Activated effector memory CD4-positive, alpha-beta T cell treated with Interleukin-2 at 50 U/mL for 16 hours (primary cell): Measurements from ENCODE around the gene UNC5C.

ENCODE experiments used
- DNase-seq: peaks from one replicate; pipeline ENCODE4 v3.0.0-alpha.2; 2020

Gene UNC5C

DNA sequence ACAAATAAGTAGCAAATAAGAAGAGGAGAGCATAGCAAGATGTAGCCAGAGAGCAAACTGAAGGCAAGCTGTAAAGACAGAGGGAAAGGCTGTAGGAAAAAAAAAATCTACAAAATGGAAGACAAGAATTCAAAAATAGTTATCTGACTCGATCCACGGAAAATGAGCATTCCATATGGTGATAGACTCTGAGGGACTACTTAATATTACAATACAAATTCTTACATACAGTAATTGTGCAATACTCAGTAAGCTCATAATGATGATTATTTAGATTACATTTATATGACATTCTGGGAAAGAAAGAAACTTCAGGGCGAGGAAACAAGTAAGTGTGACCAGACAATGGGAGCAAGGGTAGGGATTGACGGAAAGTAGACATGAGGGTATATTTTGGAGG is 102.6 kb downstream of the UNC5C start:
- DNase-seq = no peak

DNA sequence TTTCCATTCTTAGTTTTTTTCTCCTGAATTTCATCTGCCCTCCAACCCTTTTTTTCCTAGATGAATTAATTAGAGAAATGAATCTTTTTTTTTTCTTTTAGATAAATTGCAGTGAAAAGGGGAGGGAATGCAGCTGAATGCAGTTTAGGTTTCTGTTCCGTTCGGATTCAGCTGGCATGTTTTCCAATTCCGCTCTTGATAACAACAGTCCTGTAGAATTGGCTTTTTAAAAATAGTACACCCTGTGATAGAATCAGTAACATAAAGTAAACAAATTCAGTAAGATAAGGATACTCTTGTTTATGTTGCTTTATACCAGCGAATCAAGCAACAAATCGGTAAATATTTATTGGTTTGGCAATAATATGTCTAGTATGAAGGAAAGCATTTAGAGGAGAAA is 103.5 kb downstream of the UNC5C start:
- DNase-seq = no peak

DNA sequence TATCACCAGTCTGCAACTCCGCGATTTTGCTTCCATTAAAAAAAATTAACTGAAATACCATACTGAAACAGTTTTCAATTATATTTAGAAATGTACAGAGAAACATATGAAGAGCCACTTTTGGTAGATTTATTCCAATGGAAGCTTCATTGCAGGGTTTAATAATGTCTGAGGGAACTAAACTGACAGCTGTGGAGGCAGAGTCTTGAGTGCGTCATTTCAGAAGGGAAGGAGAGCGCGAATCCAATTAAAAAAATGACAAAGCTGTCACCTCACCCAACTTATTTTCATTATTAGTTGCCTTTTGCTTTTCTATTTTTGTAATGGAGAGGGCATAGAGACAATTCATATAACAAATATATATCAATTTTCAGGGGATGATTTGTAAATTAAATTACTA is 104.0 kb downstream of the UNC5C start:
- no peak for DNase-seq

DNA sequence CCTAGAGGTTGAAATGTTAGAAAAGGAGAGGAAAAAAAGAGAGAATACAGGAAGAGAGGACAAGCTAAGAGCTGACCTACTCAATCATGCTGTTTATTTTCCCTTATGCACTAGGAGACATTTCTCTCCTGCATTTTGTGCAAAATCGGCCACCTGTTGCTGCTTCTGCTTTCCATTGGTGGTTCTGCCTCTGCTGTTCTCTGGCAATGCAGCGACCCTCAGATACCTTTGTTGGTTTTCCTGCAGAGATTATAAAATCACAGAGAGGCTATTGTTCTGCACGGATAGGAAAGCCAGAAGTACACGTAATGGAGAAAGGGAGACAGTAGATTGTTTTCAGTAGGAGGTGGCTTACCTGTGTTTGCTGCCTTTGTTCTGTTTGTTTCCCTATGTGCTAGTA is 108.9 kb downstream of the UNC5C start:
- DNase-seq = no peak

DNA sequence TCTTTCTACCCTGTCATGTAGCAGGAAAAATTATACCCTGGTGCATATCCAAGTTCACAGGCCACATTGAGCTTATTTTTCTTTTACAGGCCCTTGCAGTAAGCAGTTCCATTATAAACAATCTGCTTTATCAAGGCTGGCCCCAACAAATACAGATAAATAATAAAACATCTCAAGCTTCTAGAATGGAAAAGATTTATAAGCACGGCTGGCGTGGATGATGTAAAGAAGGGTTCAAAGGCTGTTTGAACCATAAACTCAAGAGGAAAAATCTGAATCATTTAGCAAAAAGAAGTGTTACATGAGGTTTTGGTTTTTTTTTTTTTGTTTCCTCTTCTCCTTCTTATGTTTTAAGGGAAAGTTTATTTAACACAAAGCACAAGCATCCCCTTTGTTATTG is 109.7 kb downstream of the UNC5C start:
- DNase-seq = no peak

DNA sequence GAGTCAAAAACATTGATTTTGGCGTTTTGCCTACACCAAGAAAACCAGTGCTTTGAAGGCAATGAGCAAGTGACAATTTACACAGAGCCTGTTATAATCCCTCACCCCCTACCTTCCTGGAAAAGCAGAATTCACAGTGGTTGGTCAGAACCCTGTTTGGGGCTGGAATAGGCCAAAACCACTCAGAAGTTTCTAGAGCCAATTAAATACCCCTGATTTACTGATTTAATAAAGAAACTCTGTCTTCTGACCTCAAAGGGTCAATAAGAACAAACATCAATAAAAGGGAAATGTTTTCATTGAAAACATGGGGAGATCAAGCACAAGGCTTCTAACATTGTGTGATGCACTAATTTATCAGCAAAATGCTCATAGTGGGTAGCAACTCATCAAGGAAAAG is 116.3 kb downstream of the UNC5C start:
- no peak for DNase-seq

DNA sequence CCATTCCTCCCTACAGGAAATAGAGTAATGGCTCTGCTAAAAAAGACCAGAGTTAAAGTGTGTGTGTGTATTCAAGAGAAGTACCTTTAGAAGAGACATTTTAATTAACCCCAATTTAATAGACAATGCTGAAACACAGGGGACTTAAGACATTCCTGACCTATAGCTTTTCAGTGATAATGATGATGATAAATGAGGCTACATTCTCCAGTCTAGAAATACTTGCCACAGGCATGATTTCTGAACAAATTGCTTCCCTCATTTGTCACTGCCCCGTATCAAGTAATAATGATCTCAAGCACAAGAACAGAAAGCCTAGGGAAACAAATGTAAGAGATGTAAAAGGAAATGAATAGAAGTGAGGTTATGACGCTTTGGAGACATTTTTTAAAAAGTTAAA is 117.1 kb downstream of the UNC5C start:
- DNase-seq = no peak

DNA sequence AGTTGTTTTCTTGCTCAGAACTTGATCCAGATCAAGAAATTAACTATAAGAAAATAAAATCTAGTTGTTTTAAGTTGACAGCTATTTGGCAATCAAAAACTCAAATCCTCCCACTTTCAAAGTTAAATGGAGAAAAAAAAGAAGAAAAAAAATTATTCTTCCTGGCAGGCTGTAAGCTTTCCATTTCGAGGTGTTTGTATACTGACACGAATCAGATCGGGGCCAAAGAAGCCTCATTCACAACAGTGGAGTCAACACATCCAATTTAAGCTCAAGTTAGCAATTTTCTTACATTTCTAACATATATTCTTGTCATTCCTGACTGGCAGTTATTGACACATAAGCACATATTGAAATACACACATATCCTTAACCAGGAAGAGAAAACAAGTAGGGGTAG is 119.4 kb downstream of the UNC5C start:
- DNase-seq = no peak

DNA sequence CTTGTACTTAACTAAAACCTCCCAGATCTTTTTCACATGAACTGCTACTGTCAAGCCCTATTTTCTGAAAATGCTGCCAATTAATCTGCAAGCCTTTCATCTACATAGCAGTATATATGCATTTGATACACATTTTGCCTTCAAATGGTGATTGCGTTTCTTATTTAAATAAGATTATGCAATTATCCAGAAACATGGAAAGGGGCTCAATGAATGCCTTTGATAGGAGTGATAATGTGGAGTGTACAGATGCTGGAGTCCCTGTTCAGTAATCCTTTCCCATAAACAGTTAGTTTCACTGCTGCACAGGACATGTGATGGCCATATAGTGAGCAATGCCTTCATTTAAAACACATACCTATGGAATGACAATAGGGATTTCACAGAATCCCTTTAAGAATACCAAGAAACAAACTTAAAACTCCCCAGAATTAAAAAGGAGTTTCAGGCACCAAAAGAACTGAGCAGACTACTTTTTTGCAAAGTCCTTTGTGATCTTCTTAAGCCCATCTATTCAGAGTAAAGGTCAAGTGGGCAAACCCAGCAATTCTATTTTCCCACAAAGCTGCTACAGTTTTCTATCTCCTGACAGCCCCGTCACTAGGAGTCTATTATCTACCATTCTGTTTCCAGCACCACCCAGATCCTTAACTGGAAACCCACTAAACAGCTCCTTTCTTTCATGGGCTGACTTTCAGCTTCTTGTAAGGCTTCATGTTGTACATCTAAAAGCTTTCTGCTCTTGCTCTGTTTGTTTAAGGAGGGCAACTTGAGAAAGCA is 120.3 kb downstream of the UNC5C start:
- DNase-seq = no peak

DNA sequence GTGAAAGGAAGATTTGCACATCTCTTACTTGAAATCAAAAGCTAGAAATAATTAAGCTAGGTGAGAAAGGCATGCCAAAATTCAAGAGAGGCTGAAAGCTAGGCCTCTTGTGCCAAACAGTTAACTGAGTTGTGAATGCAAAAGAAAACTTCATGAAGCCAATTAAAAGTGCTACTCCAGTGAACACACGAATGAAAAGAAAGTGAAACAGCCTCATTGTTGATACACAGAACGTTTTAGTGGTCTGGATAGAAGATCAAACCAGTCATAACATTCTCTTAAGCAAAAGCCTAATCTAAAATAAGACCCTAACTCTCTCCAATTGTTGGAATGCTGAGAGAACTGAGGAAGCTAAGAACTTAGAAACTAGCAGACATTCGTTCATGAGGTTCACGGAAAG is 122.3 kb downstream of the UNC5C start:
- DNase-seq = no peak

DNA sequence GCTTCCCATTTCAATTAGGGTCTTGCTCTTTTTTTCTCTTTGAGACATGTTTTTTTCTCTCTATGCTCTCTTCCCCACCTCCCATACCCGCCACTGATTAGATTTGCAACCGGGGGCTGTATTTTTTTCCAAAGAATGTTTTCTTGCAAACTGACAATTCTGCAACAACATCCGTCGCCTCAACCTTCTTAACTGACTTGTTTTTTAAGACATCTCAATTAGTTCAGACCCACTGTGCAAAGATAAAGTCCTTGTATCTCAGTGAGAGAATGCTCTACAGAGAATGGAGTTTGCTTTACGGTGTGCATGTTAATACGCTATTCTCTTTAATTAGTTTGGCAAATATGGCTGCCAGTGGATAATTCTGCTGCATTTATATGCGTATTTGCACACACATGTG is 126.3 kb downstream of the UNC5C start:
- no peak for DNase-seq

DNA sequence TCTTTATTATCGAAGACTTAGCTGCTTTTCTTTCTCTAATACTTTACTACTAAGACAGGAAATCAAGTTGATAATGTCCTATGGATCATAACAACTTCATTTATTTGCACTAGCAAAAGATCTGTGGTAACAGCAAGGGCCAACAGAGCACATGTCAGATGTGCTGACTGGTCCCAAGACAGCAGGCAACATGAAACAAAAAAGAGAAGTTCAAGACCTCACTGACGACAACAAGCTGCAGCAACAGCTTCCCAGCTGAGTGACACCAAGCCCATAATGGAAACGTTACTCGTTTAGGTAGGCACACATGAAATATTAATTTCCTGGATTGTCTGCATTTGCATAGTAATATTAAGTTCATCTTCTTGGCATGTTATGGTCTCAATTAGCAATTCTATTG is 126.9 kb downstream of the UNC5C start:
- no peak for DNase-seq

DNA sequence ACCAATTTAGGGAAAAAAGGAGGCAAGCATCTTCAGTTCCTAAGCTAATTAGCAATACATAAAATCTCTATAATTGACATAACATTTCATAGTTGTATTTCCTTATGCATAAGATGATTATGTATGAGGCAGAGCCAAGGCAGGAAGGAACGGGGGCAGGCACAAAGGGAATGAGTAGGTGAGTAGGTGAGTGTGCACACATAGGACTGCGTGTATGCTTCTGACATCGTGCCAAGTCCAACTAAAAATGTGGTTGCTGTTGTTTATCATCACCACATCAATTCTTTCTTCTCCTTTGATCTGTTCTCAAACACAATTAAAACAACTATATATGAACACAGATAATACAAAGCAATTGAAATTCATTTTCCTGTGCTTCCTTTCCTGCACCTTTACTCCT is 131.2 kb downstream of the UNC5C start:
- no peak for DNase-seq

DNA sequence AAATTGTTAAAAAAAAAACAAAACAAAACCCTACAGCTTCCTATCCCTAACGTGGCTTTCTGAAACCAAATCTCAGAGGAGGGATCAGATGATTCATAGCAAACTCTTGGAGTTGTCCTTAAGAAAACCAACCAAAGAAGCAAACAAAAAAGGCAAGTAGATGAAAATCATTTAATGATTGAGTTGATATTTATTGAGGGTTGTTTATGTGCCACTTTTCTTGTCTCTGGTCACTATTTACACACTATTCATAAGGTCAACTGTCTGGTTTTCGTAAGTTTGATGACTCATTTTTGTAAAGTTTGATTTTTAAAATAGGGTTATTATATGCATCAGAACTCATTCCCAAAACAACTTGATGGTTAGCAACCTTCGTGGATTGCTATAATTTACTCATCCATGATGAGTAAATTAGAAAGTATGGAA is 133.4 kb downstream of the UNC5C start:
- DNase-seq = no peak

DNA sequence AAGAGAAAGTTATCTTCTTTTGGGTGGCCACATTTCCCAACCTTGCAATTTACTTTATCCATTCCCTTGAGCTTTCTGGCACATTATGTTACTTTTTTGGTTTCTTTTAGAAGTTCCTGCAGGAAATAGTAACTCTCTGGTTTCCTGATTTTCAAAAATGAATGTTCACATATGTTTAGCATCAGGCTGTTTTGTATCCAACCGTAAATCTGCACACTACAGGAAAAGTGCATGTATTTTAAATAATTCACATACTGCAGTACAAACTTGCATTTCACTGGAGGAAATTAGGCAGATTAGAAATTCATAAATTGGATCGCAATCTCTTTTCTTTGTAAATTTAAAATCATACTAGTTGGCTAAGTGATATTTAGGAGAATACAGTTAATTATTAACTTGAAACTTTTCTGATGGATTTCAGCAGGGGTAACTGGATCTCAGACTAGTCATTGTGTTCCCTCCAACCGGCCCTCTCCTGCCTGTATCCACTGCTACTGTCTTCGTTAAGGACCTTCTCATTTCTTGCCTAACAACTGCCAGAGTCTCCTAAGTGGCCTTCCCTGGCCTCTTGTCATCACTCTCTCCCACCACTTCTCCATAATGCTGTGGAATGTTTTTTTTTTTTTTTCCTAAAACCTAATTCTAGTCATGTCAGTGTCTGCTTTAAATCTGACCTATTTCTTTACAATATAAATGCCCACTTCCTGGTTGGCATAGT is 137.2 kb downstream of the UNC5C start:
- DNase-seq = no peak

DNA sequence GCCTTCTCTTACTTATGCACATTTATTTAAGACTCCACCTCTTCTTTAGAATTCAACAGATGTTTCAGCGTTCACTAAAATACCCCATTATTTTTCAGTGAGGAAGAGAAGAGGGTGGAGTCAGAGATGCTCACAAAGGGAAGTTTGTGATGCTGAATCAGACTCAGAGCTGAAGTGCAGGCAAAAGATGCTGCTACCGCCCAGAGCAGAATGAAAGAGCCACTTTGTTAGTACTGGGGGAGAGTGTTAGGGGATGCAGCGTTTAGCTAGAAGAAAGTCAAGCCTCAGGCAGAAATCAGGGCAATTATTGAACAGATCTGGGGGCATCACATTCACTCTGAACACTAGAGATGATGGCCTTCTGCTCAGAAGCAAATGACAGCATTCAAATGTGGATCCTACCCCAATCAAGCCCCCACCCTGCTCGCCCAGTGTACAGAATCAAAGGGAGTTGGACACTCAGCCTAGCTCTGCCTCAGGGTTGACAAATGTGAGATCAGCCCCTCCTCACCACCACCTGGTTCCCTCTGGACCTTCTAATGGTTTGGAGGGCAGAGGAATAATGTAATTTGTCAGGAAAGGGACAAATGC is 138.3 kb downstream of the UNC5C start:
- DNase-seq = no peak

DNA sequence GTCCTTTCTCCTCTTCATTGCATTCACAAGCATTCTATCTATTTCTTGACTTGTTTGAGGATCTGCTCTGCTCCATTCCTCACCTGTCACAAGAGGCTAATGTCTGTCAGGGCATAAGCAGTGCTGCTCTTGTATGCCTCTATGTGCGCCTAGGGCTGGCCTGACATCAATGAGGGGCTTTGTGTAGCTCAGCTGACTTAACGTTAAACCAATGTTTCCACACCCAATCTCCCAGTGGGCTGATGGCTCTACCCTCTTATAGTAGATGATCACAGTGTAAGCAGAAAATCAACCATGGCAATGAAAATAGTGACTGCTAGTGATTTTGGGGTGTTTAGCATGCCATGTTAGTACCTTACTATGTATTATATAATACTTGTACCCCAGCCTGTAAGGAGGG is 139.0 kb downstream of the UNC5C start:
- DNase-seq = no peak

DNA sequence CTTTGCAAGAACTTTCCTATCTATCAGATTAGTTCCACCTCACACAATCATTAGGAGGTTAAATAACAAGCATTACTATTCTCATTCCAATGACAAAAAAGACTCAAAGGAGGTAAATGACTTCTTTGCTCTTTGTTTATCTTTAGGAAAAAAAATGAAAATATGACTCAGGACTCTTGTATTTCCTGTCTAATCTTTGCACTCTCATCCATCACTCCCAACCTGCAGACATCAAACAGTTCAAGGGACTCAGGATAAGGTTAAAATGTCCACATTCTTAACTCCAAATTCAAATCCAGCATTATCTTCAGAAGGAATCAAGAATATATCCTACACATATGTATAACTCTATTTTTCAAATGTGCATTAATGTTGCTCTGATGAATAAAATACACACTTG is 139.6 kb downstream of the UNC5C start:
- DNase-seq = no peak

DNA sequence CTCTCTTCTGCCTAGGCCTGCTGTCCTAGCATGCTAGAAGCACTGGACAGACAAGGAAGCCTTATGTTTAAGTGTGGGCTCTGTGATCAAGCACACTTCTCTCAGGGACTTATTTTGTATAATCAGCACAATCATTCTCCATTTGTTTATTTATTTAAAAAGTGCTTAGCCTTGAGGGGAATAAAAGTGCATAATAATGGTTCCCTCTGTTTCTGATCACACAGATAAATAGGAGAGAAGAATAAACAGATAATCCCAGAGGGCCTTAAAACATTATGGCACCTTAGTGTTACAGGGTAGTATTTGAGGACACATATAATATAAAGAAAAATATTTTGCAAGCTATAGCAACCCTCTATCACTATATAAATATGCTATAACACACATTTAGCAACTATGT is 146.5 kb downstream of the UNC5C start:
- DNase-seq = no peak

DNA sequence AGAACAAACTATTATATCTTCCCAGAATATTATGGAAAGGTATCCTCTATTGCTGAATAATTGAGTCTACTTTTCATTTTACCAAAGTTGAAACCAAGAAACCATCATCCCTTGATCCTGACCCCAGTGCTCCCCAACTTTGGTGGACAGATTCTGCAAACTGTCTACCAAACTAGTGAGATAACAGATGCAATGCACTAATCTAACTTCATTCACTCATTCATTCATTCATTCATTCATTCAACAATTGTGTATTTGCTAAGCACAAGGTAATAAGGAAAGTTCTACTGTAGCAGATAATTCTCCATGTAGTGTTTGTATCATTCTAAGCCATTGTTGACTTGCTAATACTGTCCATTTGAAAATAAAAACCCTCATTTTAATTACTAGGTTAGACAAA is 150.6 kb downstream of the UNC5C start:
- no peak for DNase-seq

DNA sequence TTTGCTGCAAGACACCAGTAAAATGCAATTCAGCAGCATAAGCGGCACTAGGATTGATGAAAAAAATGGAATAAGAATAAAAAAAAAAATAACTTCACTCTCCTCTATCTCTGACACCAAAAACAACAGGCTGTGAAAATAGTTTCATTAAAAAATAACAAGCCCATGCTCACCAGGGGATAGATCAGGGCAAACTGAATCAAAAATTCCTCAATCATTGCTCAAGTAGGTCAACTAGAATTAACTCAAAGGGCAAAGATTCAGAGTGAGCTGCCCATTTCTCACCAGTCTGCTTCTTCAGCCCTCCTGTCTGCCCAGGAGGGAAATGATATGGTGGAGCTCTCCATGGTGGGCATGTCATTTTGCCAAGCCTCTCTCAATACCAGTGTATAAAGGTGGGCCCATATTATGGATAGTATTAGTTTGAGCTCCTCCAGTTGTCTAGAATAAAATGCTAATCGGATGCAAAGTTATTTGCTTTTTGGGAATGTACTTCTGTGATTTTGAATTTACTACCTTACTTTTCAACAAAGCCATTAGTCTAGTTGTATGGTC is 153.9 kb downstream of the UNC5C start:
- DNase-seq = no peak

DNA sequence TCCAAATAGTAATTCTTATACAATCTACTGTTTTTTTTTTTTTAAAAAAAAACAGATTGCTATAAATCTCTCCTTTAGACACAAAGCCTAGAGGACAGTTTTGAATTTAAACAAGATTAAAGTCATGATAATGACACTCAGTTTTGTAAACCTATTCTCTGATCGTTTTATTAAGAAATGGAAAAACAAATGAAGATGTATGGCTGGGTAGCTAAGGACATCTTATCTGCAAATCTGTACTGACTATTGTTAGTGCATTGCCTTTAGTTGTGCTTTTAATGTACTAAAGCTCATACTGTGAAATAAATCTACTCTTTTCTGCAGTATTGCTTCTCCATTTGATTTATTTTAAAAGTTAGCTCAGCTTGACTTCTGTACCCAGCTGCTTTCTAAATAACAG is 155.0 kb downstream of the UNC5C start:
- DNase-seq = no peak

DNA sequence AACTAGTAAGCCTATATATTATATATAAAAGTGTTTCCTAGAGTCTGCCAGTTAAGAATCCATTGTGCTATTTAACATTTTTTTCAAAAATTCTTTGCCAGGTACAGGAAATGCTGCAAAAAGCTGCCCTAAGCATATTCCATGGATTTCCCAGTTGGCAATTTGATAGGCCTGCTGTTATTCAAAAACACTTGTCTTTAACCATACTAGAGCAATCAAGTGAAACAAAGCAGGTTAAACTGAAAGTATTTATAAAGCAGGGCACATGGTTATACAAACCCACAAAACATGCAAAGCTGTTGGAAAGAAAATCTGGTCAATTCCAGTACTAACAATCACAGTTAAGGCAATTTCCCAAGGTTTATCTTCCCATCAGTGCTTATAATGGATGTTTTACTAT is 159.9 kb downstream of the UNC5C start:
- no peak for DNase-seq

DNA sequence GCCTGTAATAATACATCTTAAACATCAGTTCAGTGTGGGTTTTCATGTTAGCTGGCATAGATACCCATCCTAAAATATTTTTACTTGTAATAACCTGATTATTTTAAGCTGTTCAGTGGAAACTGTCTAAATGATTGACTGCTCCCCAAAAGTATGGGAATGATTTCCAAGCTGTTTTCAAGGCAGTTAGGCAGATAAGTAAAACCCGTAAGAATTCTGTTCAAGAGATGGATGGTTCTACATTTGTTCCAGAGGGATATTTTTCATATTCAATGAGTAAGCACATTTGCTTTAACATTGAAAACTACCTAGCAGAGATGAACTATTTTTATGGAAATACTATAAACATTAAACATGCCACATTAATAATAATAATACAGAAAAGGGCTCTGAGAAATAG is 161.1 kb downstream of the UNC5C start:
- DNase-seq = no peak
